Measurements from ENCODE around the gene WFIKKN2.

- no peak for TF ChIP-seq CTCF (IDR thresholded peaks at IDR 0.05)
- no peak for TF ChIP-seq EP300 (IDR thresholded peaks at IDR 0.05)
Measured at GRCh38 chr17:50793007-50793406, 42.4 kb upstream of the WFIKKN2 start.

Data from esophagus muscularis mucosa (tissue), 3 donors.